Activated CD8-positive, alpha-beta memory T cell treated with anti-CD3 and anti-CD28 coated beads for 48 hours (primary cell): ENCODE measurements around the gene ITIH5.

Experiments used
- DNase-seq, 3 experiments: peaks; one replicate each; pipeline ENCODE4 v3.0.0-alpha.2; 2020; ENCODE audit warnings: low read depth in 2 of 3, low spot score in 2 of 3

The ITIH5 gene

GRCh38 chr10:7551950-7552716 is 114.6 kb downstream of the ITIH5 start:
- DNase-seq, result no peak

GRCh38 chr10:7551289-7551688 is 115.5 kb downstream of the ITIH5 start:
- no peak for DNase-seq

- no peak for DNase-seq
Observed at GRCh38 chr10:7550013-7550412, 116.8 kb downstream of the ITIH5 start.

- no peak for DNase-seq
Observed at GRCh38 chr10:7547829-7548228, 118.9 kb downstream of the ITIH5 start.

GRCh38 chr10:7547206-7547605 is 119.6 kb downstream of the ITIH5 start:
- DNase-seq, result no peak

- DNase-seq, result no peak
Observed at GRCh38 chr10:7546385-7546967, 120.3 kb downstream of the ITIH5 start.

GRCh38 chr10:7545792-7546191 is 121.0 kb downstream of the ITIH5 start:
- DNase-seq, result no peak

- no peak for DNase-seq
Observed at GRCh38 chr10:7545261-7545660, 121.5 kb downstream of the ITIH5 start.

- no peak for DNase-seq
Observed at GRCh38 chr10:7544203-7544602, 122.6 kb downstream of the ITIH5 start.

GRCh38 chr10:7542189-7542914 is 124.4 kb downstream of the ITIH5 start:
- no peak for DNase-seq

- no peak for DNase-seq
Observed at GRCh38 chr10:7541137-7542087, 125.4 kb downstream of the ITIH5 start.

- DNase-seq, result no peak
Observed at GRCh38 chr10:7538970-7539654, 127.7 kb downstream of the ITIH5 start.

- DNase-seq, result no peak
Observed at GRCh38 chr10:7537126-7537525, 129.6 kb downstream of the ITIH5 start.

- no peak for DNase-seq
Observed at GRCh38 chr10:7534480-7534852, 132.3 kb downstream of the ITIH5 start.

GRCh38 chr10:7533657-7534479 is 132.9 kb downstream of the ITIH5 start:
- no peak for DNase-seq

- DNase-seq, result no peak
Observed at GRCh38 chr10:7532723-7533498, 133.9 kb downstream of the ITIH5 start.

- DNase-seq, result no peak
Observed at GRCh38 chr10:7529638-7530037, 137.1 kb downstream of the ITIH5 start.

- DNase-seq, result no peak
Observed at GRCh38 chr10:7527468-7527867, 139.3 kb downstream of the ITIH5 start.

GRCh38 chr10:7526017-7526400 is 140.8 kb downstream of the ITIH5 start:
- no peak for DNase-seq
